ENCODE results near the gene TEAD1. TPM values are rescaled to one million over a fixed set of nuclear protein-coding genes. Genes with fewer than 3 reads are reported as not detected.
A peak's percentile ranks its signal among the peaks of the same experiment; 100 is the strongest.

Gene TEAD1
- total and polyA plus RNA-seq, 9 of the 15 experiments (the other 6 are each of a cell fraction or from before 2014, with no cell fraction given), result 1.7 to 17.7 (median 10.8) TPM

GRCh38 chr11:12981676-12982522, 307.7 kb downstream of the TEAD1 start:
- in situ Hi-C loops (cut with MboI), result no loop called here

More at GRCh38 chr11:12981676-12982522, 307.7 kb downstream of the TEAD1 start:
- peaks cover 5 to 17% of the 10 kb centered on the region in 2 experiments; a peak in 3 of 5 replicates for H3K4me1 ChIP-seq (replicated peaks in 1 of 2; ENCODE audit: control insufficient read depth in 2 of 2, insufficient read depth in 2 of 2, low read length in 2 of 2)
- no peaks in the 10 kb centered on the region for H3K9me3 ChIP-seq (replicated peaks; ENCODE audit: control insufficient read depth, insufficient read depth, low read depth, low read length)
- H4K20me1 ChIP-seq (replicated peaks; ENCODE audit: control insufficient read depth, insufficient read depth, low read length), result peaks cover 41% of the 10 kb centered on the region; the same call in 1 of the 2 replicates
- peaks cover 90% of the 10 kb centered on the region for H3K79me2 ChIP-seq (ENCODE audit: control insufficient read depth, insufficient read depth, low read length)
- intact Hi-C loops (cut with micrococcal nuclease), result no loop called here
- H3K9me1 ChIP-seq (ENCODE audit: control insufficient read depth, insufficient read depth, low read length), result peaks cover 2% of the 10 kb centered on the region
- WGBS (ENCODE audit: insufficient coverage, low coverage, missing lambda C conversion rate), result 69% methylated on average over 3 of the region's 3 CpGs
- ATAC-seq (peak; percentile 10; the same call in 2 of the 3 replicates), DNase-seq (ENCODE audit: extremely low read depth in 1 of 4, low spot score in 3 of 4) (no peak), FAIRE-seq (no peak)
- no peaks in the 10 kb centered on the region for H3K27me3 ChIP-seq (ENCODE audit: control insufficient read depth in 2 of 2, insufficient read depth in 2 of 2, low read length in 2 of 2)
- POLR2A ChIA-PET, result interaction anchor here (0.5 to 2.3 kb wide), 6 partner anchors 7 to 138 kb away, joined by 3 to 9 read pairs (median 4); no protein-coding TSS in a partner anchor
- H3K4me2 ChIP-seq (ENCODE audit: insufficient read depth, low read length), result no peak overlapping the region
- no TSS peak for BruUV-seq (replicated peaks)
- CTCF ChIA-PET (ENCODE audit: low intra/inter-chr PET ratio), result no interaction called here
- H2AFZ ChIP-seq (ENCODE audit: low read depth, low read length), result no peak overlapping the region
- H3K27ac ChIP-seq (ENCODE audit: extremely low read depth, low read depth, low read length), result no peak overlapping the region
- H3K36me3 ChIP-seq (ENCODE audit: control insufficient read depth, insufficient read depth, low read length), result peaks cover 97% of the 10 kb centered on the region
- H3K9ac ChIP-seq (ENCODE audit: insufficient read depth in 1 of 2, low read depth in 2 of 2, low read length in 2 of 2), result no peak overlapping the region
- no peak for TF ChIP-seq GABPA (tag; conservative IDR thresholded peaks at IDR 0.05; ENCODE audit: low read depth)
- TF ChIP-seq MAFF (IDR thresholded peaks at IDR 0.05; ENCODE audit: low read length), result peak; percentile 67; the same call in 1 of the 2 replicates
- no peak for TF ChIP-seq TEAD4 (IDR thresholded peaks at IDR 0.05; ENCODE audit: low read length)
- no peak for TF ChIP-seq TEAD4 (CRISPR knock-in tag; IDR thresholded peaks at IDR 0.05; ENCODE audit: borderline replicate concordance)
- no peak for TF ChIP-seq ZNF384 (IDR thresholded peaks at IDR 0.05; ENCODE audit: low read depth, low read length)
- peak; percentile 82 for TF ChIP-seq ZNF316 (IDR thresholded peaks at IDR 0.05)
- no peak for TF ChIP-seq ARID4B (CRISPR knock-in tag; IDR thresholded peaks at IDR 0.05)
- TF ChIP-seq C11orf30 (IDR thresholded peaks at IDR 0.05; ENCODE audit: low read depth), result peak; percentile 69; the same call in 1 of the 2 replicates
- TF ChIP-seq CEBPG (CRISPR knock-in tag; IDR thresholded peaks at IDR 0.05), result no peak
- TF ChIP-seq CEBPG (tag; conservative IDR thresholded peaks at IDR 0.05 in 1 of 2, IDR thresholded peaks at IDR 0.05 in 1 of 2), result no peak
- TF ChIP-seq ZNF174 (CRISPR knock-in tag; IDR thresholded peaks at IDR 0.05), result no peak
- TF ChIP-seq POLR2A (conservative IDR thresholded peaks at IDR 0.05), result 0 out of 2 replicates have a peak, but pooled peaks have one; percentile 4
- TF ChIP-seq POLR2B (IDR thresholded peaks at IDR 0.05; ENCODE audit: low read depth, partially characterized antibody), result peak; percentile 21
- TF ChIP-seq SMARCB1 (IDR thresholded peaks at IDR 0.05; ENCODE audit: insufficient read length, low read depth), result no peak
- TF ChIP-seq ZNF239 (CRISPR knock-in tag; IDR thresholded peaks at IDR 0.05), result no peak
- peak; percentile 70 for TF ChIP-seq MAFK (IDR thresholded peaks at IDR 0.05; ENCODE audit: low read length)
- TF ChIP-seq MAFG (tag; conservative IDR thresholded peaks at IDR 0.05), result 0 out of 2 replicates have a peak, but pooled peaks have one; percentile 37
- H3K4me3 ChIP-seq, result no peak overlapping the region
